Tibial nerve (tissue), 4 donors: Measurements from ENCODE around the gene MYORG. TPM values are rescaled to one million over a fixed set of nuclear protein-coding genes. Genes with fewer than 3 reads are reported as not detected.

Experiments used
- DNase-seq, 2 donors: peaks; one replicate each; pipeline ENCODE4 v3.0.0-alpha.2; 2019; ENCODE audit warnings: low spot score in 2 of 2
- H3K27ac ChIP-seq, 4 donors: fragments of 200-600 bp; sonication (generic) in 3 of 4; one replicate each; pipeline ENCODE4 v1.5.1; 2017 to 2019; ENCODE audit warnings: mild to moderate bottlenecking in 1 of 4
- H3K27me3 ChIP-seq, 2 donors: fragments of 200-600 bp; sonication (generic) in 1 of 2; one replicate each; pipeline versions ENCODE4 v1.5.1 to v1.6.0; 2017 to 2019
- H3K36me3 ChIP-seq, 3 donors: fragments of 200-600 bp; sonication (generic); one replicate each; pipeline ENCODE4 v1.5.1; 2018 to 2019
- H3K4me1 ChIP-seq, 4 donors: fragments of 200-600 bp; sonication (generic) in 3 of 4; one replicate each; pipeline ENCODE4 v1.5.1; 2017 to 2019
- H3K4me3 ChIP-seq, 4 donors: fragments of 200-600 bp; sonication (generic) in 3 of 4; one replicate each; pipeline ENCODE4 v1.5.1; 2017 to 2019; ENCODE audit warnings: mild to moderate bottlenecking in 1 of 4, moderate library complexity in 1 of 4
- H3K9me3 ChIP-seq, 4 donors: fragments of 200-600 bp; sonication (generic) in 3 of 4; one replicate each; pipeline ENCODE4 v1.5.1; 2017 to 2019
- CTCF ChIP-seq, 5 experiments: fragments of 200-600 bp in 3 of 5; fragments of 450-650 bp in 2 of 5; sonication (generic) in 3 of 5; IDR thresholded peaks; one replicate each; pipeline ENCODE4 v1.5.1; 2016 to 2019; ENCODE audit warnings: antibody characterized with exemption in 5 of 5, mild to moderate bottlenecking in 3 of 5, moderate library complexity in 2 of 5
- EP300 ChIP-seq, 2 donors: sonication (generic); formaldehyde crosslinking; IDR thresholded peaks; one replicate each; pipeline ENCODE4 v1.6.1; 2017; ENCODE audit warnings: antibody characterized with exemption in 2 of 2, mild to moderate bottlenecking in 1 of 2
- POLR2A ChIP-seq, 2 donors: fragments of 450-650 bp; IDR thresholded peaks; one replicate each; pipeline ENCODE4 v1.6.1; 2017; ENCODE audit warnings: antibody characterized with exemption in 2 of 2, mild to moderate bottlenecking in 2 of 2, moderate library complexity in 2 of 2
- WGBS, 2 donors: methylation state at CpG; one replicate each; pipeline ENCODE4 v1.1.5; 2018; 5-methylcytosine and 5-hydroxymethylcytosine counted together
- total RNA-seq, 4 donors: library from RNA; depleted of rRNA; stranded (reverse); fragments of >200 nt; gene quantifications; one replicate each; pipeline ENCODE4 v1.1.0, GENCODE V29; 2016

MYORG gene
- total RNA-seq, 4 donors from 2014 or later: 4.8 to 9.0 (median 6.9) TPM

GRCh38 chr9:34403554-34404380 is 27.1 kb upstream of the MYORG start:
- H3K4me1 ChIP-seq: peaks cover 0 to 3% (median 0%) of the 10 kb centered on the region in 4 donors
- TF ChIP-seq CTCF (IDR thresholded peaks at IDR 0.05) (peak; percentile 84 to 98 (median 90)), POLR2A (IDR thresholded peaks at IDR 0.05) (no peak), EP300 (IDR thresholded peaks at IDR 0.05) (no peak)
- H3K27me3 ChIP-seq: no peaks in the 10 kb centered on the region
- no peak overlapping the region for H3K27ac ChIP-seq
- H3K9me3 ChIP-seq: no peaks in the 10 kb centered on the region
- peaks cover 0 to 74% (median 0%) of the 10 kb centered on the region in 3 donors for H3K36me3 ChIP-seq
- DNase-seq: peak; percentile 65 to 81
- no peak overlapping the region for H3K4me3 ChIP-seq

GRCh38 chr9:34400686-34401602 is 24.2 kb upstream of the MYORG start:
- H3K36me3 ChIP-seq: peaks cover 0 to 76% (median 0%) of the 10 kb centered on the region in 3 donors
- WGBS, 2 donors: 76 to 80% methylated on average over 19 to 36 of the region's 40 CpGs

GRCh38 chr9:34400275-34400674 is 23.6 kb upstream of the MYORG start:
- TF ChIP-seq POLR2A (IDR thresholded peaks at IDR 0.05) (no peak), CTCF (IDR thresholded peaks at IDR 0.05) (no peak), EP300 (IDR thresholded peaks at IDR 0.05) (no peak)
- WGBS, 2 donors: 71 to 74% methylated on average over 12 of the region's 12 CpGs
- DNase-seq: no peak
- H3K27me3 ChIP-seq: no peaks in the 10 kb centered on the region
- H3K36me3 ChIP-seq: peaks cover 0 to 69% (median 0%) of the 10 kb centered on the region in 3 donors
- no peaks in the 10 kb centered on the region for H3K9me3 ChIP-seq
- H3K27ac ChIP-seq: no peak overlapping the region
- no peak overlapping the region for H3K4me3 ChIP-seq
- H3K4me1 ChIP-seq: peaks cover 0 to 3% (median 0%) of the 10 kb centered on the region in 4 donors

More at GRCh38 chr9:34400686-34401602, 24.2 kb upstream of the MYORG start:
- no peak overlapping the region for H3K4me3 ChIP-seq
- no peak overlapping the region for H3K27ac ChIP-seq
- H3K9me3 ChIP-seq: no peaks in the 10 kb centered on the region
- peaks cover 0 to 3% (median 0%) of the 10 kb centered on the region in 4 donors for H3K4me1 ChIP-seq
- TF ChIP-seq CTCF (IDR thresholded peaks at IDR 0.05) (no peak), POLR2A (IDR thresholded peaks at IDR 0.05) (no peak), EP300 (IDR thresholded peaks at IDR 0.05) (no peak)
- H3K27me3 ChIP-seq: no peaks in the 10 kb centered on the region
- DNase-seq: no peak

GRCh38 chr9:34399729-34400128 is 23.0 kb upstream of the MYORG start:
- no peak for DNase-seq
- TF ChIP-seq POLR2A (IDR thresholded peaks at IDR 0.05) (no peak), CTCF (IDR thresholded peaks at IDR 0.05) (no peak), EP300 (IDR thresholded peaks at IDR 0.05) (no peak)
- H3K36me3 ChIP-seq: peaks cover 0 to 64% (median 0%) of the 10 kb centered on the region in 3 donors
- H3K9me3 ChIP-seq: no peaks in the 10 kb centered on the region
- peaks cover 0 to 3% (median 0%) of the 10 kb centered on the region in 4 donors for H3K4me1 ChIP-seq
- WGBS, 2 donors: 80% methylated on average over 4 of the region's 4 CpGs
- no peak overlapping the region for H3K27ac ChIP-seq
- no peak overlapping the region for H3K4me3 ChIP-seq
- no peaks in the 10 kb centered on the region for H3K27me3 ChIP-seq
